Dedifferentiated amniotic fluid mesenchymal stem cell (primary cell): ENCODE data around the gene GAK.

ENCODE experiments used
- DNase-seq: peaks from one replicate; pipeline ENCODE4 v3.0.0-alpha.2; 2016; ENCODE audit errors: extremely low spot score

Gene GAK

DNA sequence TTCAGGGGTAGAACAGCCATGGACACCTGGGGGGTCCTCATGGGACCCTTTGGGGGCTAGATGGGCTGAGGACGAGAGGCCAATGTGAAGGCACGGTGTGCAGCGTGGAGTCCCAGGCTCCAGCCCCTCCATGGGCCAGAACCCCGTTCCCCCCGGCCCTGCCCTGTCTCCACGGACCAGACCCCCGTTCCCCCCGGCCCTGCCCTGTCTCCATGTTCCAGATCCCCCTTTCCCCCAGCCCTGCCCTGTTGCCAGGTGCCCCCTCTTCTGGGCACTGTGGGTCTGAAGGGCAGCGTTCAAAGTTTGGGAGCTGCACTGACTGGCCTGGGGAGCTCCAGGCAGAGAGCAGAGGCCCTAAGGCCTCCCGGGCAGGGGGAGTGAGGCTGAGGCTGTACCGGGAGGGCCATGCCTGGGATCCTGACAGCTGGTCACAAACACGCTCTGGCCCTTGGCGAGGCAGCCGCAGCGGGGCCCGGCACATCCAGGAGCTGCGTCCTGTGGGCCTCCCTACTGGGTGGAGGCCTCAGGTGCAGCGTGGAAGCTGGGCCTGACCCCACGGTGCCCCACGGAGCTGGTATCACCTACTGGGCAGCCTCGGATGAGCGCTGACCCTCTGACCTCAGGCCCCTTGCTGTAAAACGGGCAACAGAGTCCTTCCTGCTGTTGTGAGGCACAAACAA, 32.4 kb upstream of the GAK start:
- DNase-seq: no peak

DNA sequence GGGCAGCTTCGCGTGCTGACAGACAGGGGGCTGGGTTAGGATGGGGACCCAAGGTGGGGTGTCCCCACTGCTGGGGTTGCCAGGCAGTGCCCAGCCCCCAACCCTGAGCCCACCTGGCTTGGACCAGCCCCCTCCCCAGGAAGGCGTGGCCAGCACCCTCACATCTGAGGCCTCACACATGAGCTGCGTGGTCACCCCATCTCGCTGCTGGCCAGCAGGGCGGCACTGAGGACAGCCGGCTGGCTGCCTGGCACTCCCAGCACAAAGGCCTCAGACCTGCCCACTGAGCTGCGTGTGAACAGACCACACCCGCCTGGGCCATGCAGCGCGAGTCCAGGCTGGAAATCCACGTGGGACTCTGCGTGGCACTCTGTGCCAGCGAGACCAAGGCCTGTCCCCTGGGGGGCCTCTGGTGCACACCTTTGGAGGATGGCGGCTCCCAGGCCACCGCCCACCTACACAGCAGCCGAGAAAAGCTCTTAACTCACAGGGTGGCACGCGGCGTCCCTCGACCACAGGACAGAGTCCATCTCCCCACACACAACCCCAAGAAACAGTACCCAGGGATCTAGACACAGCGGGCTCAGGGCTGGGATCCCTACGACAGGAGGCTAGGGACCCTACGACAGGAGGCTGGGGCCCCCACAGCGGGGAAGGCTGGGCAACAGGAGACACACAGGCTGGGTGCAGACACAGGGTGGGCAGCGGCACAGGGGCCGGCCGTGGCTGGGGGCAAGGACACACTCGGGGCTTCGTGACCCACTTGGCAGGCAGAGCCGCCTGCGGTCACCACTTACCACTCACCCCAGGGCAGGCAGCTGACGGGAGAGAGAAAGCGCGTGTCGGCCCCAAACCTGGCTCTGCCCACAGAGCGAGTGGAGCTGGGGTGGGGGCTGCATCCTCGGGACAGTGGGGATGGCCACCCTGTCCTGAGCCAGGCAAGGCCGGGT, 31.4 kb upstream of the GAK start:
- no peak for DNase-seq

DNA sequence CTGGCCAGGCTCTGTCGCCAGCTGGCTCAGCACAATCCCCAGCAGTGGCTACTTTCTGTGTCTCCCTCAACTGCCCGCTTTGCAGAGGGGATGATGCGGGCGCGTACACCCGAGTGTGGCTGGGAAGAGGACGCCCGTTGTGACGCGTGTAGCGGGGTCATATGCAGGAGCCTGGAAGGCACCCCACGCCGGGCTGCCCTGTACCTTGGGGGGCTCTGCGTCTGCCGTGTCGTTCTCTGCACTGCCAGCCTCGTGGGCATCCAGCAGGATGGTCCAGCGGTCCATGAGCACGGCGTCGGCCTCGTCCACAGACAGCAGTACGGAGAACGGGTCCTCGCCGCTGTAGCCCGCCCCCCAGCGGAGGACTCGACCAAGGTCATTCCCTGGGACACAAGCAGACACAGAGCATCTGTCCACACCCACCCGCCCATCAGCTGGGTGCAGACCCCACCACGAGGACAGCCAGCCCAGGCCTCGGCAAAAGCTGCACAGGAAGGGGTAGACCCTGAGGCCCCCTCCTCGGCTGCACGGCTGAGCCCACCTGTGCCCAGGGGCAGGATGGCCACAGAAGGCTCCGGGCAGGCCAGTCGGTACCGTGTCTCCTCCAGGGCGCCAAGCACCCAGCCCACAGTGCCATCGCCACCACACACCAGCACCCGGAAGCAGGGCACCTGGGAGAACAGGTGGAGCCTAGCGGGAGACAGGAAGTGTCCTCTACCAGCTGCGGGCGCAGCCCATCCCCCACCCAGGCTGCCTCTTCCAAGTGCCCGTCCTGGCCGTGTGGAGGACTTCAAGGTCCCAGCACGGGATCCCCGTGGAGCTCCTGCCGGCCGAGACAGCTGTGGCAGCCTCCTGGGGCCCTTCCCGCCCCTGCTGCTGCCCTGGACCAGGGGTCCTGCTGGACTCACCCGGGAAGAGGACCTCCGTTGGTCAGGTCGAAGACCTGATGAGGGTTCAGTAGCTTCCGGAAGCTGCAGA, 30.4 kb upstream of the GAK start:
- DNase-seq: no peak

DNA sequence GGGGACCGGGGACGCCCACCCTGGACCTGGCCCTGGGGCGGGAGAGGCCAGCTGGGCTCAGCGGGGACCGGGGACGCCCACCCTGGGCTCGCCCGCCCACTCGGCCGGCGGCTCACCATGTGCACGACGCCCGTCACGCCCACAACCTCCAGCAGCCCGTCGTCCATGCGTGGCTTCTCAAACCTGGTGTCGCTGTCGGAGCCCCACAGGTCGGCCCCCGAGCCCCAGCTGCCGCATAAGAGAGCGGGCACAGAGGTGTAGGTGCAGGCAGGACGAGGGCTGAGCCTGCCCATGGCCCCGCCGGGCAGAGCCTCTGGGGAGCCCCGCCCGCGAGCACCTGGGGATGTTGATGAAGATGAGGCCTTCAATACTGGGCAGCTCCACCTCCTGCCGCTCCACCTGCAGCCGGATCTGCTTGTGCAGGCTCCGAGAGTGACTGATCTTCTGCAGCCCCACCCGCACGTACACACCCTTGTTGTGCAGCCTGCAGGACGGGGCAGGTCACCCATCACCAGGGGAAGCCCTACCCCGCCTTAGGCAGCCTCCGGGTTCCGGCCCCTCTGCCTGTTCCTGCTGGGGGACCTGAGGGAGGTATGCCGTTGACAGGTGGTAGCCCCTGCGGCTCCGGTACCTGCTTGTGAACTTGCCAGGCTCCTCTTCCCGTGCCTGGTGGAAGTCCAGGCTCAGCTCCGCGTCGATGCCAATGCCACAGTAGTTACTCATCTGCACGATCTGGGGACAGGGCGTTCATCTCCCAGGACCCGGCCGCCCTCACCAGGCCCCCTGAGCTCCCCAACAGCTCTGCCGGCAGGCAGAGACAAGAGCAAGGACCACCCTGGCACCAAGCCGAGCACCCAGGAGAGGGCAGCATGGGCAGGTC, 29.5 kb upstream of the GAK start:
- no peak for DNase-seq

DNA sequence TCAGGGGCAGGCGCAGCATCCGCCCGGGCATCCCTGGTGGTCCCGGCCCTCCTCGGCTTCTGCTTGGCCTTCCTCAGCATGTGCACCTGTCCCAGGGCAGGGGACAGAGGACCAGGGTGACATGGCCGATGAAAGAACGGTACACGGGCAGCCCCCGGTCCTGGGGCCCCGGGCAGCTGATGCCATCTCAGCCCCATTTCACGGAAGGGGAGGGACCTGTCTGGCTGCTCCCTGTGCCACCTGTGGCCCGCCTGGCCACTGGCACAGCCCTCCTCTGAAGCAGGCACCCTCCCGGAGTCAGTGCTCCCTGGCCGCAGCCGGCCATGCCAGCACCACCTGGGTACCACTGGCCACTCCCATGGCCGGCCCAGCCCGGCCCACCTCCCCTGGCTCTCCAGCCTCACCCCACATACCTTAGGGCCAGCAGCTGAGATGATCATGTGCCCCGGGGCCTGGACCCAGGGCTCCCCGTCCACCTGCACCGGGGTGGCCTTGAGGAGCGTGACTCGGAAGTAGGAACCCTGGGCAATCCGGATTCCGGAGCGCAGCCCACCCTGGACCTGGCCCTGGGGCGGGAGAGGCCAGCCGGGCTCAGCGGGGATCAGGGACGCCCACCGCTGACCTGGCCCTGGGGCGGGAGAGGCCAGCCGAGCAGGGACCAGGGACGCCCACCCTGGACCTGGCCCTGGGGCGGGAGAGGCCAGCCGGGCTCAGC, 28.7 kb upstream of the GAK start:
- no peak for DNase-seq

DNA sequence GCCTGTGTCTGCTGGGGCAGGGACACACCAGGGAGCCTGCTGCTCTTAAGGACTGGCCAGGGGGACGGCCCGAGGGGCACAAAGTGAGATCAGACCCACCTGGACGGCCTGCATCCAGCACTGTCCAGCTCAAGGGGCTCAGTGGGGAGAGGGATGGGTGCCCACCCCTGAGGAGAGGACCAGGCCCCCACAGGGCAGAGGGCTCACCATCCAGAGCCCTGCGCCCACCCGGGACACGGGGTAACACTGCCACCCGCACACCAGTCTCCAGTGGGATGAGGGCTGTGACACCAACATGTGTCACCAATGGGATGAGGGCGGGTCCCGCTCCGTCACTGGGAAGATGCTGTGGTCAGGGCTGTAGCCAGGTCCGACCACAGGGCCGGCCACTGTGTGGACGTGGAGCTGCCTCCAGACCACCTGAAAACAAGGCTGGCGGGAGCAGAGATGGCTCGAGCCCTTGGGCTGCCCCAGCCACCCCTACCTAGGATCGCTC, 28.1 kb upstream of the GAK start:
- DNase-seq: no peak

DNA sequence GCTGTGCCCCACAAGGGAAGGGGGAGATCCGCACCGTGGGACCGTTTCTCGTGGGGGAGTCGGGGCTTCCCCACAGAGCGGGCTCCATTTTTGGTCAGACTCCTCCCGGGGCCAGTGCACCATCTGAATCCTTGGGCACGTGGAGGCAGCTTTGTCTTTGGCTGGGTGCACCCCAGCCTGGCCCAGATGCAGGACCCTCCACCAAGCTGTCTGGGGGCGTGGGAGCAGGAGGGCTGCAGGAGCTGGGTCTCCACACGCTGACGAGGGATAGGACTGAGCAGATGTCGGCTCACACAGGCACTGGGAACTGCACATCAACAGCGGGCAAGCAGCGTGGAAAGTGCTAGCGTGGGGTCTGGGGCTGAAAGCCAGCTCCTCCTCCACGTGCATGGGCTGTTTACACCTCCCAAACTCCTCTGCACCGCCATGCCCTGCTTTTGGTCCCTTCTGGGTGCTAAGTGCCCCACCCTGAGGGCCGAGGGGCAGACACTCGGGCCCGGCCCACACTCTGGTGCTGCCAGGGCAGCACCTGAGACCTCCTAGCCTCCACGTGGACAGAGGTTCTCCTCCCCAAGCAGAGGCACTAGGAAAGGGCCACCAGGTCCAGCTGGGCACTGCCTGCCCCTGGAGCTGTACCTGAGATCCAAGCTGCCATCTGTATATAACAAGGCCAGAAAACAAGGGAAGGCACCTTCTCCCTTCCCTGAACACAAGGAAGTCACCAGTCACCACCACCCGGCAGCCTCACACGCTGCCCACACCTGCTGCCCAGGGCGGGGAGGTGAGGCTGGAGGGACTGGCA, 27.4 kb upstream of the GAK start:
- no peak for DNase-seq

DNA sequence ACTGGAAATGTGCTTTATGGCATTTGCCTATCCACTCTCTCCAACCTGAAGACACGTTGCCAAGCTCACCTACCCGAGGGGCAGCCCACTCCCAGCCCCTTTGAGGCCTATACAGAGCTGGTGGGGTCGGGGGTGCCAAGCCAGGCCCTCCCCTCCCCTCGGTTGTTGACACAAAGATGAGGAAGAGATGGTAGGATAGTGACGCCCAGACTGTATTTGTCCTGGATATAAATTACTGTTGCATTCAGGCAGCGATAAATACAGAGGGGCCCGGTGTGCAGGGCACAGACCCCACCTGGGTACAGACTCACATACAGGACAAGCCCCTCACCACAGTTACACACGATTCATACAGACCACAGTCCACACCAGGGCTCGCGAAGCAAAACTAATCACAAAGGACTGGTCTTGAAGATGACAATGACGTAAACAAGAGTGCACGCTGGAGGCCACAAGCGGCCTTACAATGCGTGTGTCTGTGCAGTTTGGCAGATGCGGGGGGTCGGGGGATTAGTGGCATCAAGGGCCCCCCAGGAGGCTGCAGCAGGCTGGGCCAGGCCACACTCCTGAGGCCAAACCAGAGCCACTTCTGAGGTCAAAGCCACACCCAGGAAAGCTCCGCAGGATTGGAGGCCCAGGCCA, 26.7 kb upstream of the GAK start:
- no peak for DNase-seq

DNA sequence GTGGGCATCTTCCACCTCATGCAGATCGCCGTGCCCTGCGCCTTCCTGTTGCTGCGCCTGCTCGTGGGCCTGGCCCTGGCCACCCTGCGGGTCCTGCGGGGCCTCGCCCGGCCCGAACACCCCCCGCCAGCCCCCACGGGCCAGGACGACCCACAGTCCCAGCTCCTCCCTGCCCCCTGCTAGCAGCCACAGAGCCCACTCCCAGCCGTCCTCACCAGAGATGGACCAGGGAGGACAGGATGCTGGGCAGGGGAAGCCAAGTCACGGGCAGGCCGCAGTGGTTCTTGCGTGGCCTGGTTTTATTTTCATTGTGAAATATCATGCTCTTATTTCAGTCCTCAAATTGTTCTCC, 26.2 kb upstream of the GAK start:
- DNase-seq: no peak

DNA sequence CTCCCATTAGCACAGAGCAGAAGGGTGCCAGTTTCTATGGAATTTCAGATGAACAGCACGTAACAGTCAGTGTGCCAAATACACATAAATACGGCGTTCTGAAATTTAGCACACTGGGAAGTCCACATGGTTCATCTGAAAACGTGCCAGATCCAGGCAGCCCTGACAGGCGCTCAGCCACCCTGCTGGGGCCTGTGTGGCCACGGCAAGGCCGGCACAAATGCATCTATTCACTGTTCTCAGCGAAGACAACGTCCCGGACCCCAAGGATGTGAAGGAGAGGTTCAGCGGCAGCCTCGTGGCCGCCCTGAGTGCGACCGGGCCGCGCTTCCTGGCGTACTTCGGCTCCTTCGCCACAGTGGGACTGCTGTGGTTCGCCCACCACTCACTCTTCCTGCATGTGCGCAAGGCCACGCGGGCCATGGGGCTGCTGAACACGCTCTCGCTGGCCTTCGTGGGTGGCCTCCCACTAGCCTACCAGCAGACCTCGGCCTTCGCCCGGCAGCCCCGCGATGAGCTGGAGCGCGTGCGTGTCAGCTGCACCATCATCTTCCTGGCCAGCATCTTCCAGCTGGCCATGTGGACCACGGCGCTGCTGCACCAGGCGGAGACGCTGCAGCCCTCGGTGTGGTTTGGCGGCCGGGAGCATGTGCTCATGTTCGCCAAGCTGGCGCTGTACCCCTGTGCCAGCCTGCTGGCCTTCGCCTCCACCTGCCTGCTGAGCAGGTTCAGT, 25.6 kb upstream of the GAK start:
- no peak for DNase-seq

DNA sequence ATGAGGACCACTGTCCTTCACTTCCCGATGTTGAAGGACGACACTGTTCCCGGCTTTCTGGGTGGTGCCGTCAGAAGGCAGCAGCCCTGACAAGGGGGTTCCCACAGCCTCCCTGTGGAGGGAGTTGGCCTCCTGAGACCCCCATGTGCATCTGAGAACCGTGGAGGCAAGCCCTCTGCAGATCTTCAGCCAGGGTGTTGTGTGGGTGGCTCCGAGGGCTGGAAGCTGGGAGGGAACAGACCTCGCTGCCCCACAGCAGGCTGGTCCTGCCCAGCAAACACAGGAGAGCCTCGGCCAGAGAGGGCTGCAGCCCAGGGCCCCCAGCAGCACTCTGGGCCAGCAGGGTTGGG, 25.1 kb upstream of the GAK start:
- no peak for DNase-seq

DNA sequence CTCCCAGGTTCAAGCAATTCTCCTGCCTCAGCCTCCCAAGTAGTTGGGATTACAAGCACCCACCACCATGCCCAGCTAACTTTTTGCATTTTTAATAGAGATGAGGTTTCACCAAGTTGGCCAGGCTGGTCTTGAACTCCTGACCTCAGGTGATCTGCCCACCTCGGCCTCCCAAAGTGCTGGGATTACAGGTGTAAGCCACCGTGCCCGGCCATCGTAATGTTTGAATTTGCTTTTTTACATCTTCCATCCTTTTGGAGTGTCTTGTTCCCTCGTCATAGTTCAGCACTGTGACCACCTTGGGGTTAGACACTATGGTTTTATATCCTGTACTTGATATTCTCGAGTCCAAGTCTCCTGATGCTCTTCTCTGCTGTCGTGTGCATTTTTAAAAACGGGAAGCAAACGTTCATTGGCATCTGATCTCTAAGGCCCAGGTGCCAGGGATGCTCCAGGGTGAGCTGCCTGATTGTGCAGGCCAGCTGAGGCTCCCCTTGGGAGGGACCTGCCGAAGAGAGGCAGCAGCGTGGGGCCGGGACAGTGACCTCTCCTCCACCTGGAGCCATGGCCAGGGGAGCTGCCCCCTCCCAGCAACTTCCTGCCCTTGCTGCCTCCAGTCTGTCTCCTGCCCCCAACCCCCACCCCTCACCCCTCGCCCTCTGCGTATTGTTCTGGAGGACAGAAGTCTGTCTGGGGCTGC, 24.6 kb upstream of the GAK start:
- DNase-seq: no peak

DNA sequence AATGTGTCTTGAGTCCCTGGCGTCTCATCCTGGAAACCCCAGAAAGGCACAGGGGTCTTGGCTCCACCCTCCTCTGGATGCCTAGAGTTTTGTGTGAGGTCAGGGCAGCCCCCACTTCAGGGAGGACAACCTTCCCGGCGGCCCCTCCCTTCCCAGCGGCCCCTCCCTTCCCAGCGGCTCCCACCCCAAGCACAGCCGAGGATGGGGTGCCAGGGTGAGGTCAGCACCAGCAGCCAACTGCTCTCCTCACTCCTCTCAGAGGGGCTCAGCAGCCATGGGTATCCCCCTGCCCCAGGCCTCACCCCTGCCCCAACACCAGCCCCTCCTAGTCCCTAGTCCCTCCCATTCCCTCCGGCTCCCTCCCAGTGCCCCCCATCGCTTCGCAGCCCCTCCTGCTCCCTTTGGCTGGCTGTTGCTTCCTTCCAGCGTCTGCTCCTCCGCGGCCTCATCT, 23.8 kb upstream of the GAK start:
- DNase-seq: no peak

DNA sequence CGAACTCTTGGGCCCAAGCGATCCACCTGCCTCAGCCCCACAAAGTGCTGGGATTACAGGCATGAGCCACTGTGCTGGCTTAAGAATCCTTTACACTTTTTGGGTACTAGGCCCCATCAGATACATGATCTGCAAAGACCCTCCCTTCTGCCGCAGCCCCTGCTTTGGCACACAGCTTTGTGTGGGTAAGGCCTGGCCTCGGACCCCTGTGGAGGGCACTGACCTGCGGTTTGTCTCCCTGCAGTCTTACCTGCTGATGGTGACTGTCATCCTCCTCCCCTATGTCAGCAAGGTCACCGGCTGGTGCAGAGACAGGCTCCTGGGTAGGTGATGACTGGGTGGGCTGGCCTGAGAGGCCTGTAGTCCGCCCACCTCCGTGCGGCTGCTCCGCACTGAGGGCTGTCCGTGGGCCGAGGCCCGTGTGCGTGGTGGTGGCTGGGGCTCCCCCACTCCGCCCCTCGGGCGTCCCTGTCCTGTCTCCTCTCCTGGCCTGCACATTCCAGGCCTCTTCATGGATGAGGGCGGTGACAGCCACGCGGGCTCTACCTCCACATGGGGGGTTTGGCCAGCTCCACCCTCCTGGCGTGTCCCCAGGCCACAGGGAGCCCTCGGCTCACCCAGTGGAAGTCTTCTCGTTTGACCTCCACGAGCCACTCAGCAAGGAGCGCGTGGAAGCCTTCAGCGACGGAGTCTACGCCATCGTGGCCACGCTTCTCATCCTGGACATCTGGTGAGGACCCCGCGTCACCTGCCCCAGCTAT, 23.2 kb upstream of the GAK start:
- DNase-seq: no peak

DNA sequence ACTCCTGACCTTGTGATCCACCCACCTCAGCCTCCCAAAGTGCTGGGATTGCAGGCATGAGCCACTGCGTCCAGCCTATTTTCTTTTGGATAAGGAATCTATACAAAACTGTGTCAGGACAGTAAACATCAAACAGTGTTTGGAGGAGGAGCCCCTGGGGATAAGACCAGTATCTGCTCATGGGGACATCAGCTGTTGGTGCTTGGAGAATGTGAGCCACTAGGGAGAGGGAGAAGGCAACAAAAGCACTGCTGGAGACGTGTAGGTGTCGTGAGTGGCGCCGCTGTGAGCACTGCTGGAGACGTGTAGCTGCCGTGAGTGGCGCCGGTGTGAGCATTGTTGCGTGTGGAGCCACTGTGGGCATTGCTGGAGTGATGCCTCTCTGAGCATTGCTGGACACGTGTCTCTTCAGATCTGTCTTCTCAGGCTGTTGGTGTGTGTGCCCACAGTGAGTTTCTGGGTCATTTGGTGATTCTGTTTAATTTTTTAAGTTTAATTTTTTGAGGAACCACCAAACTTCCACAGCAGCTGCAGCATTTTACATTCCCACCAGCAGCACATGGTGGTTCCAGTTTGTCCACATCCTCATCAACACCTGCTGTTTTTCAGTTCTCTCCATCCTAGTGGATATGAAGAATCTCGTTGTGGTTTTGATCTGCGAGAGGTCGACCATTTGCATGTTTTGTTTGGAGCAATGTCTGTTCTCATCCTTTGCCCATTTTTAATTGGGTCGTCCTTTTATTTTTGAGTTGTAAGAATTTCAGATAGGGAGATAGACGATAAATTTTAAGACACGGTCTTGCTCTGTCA, 22.3 kb upstream of the GAK start:
- no peak for DNase-seq

DNA sequence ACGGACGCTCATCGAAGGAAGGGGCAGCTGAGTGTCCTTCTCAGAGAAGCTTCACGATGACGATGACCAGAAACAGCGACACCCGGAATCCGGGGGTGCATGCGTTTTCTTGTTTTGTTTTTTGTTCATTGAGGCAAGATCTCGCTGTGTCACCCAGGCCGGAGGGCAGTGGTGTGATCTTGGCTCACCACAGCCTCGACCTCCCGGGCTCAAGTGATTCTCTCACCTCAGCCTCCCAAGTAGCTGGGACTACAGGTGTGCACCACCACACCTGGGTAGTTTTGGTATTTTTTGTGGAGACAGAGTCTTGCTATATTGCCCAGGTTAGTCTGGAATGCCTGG, 21.4 kb upstream of the GAK start:
- DNase-seq: no peak
